Measurements from ENCODE around the gene BCL11B. TPM values are rescaled to one million over a fixed set of nuclear protein-coding genes. Genes with fewer than 3 reads are reported as not detected.

Gene BCL11B
- total RNA-seq, 4 donors from 2014 or later = 7.7 to 10.2 (median 10.0) TPM

DNA sequence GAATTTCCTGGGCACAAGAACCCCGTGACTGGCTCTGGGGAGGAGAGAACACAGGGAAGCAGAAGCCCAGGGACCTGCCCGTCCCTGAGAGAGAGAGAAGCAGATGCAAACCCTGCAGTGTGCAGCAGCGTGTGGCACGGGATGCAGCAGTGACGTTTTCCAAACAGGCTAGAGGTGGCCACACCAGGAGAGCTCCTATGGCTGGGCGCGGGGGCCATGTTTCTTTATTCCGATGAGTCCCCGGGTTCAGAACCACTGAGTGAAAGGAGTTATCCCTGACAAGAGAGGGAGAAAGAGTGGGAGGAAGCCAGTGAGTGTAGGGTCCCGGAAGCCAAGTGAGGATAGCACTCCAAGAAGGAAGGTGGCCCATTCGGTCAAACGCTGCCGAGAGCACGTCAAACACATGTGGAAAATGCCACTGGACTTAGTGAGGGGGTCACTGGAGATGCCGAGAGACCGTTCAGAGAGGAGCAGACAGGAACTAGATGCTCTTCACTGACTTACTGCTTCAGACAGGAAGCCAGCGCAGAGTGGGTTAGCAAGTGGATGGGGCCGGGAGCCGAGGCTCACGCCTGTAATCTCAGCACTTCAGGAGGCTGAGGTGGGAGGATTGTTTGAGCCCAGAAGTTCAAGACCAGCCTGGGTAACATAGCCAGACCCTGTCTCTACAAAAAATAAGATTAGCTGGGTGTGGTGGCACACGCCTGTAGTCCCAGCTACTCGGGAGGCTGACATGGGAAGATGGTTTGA is 123.0 kb downstream of the BCL11B start:
- H3K9me3 ChIP-seq = no peaks in the 10 kb centered on the region
- TF ChIP-seq, protein P1, sequence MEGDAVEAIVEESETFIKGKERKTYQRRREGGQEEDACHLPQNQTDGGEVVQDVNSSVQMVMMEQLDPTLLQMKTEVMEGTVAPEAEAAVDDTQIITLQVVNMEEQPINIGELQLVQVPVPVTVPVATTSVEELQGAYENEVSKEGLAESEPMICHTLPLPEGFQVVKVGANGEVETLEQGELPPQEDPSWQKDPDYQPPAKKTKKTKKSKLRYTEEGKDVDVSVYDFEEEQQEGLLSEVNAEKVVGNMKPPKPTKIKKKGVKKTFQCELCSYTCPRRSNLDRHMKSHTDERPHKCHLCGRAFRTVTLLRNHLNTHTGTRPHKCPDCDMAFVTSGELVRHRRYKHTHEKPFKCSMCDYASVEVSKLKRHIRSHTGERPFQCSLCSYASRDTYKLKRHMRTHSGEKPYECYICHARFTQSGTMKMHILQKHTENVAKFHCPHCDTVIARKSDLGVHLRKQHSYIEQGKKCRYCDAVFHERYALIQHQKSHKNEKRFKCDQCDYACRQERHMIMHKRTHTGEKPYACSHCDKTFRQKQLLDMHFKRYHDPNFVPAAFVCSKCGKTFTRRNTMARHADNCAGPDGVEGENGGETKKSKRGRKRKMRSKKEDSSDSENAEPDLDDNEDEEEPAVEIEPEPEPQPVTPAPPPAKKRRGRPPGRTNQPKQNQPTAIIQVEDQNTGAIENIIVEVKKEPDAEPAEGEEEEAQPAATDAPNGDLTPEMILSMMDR (IDR thresholded peaks at IDR 0.05) = no peak
- TF ChIP-seq POLR2A (IDR thresholded peaks at IDR 0.05) = no peak
- no peak overlapping the region for H3K27ac ChIP-seq
- H3K27me3 ChIP-seq = no peaks in the 10 kb centered on the region
- H3K4me3 ChIP-seq = no peak overlapping the region
- DNase-seq = peak in 1 of 3 donors; percentile 28
- no peaks in the 10 kb centered on the region for H3K36me3 ChIP-seq
- no peaks in the 10 kb centered on the region for H3K4me1 ChIP-seq

DNA sequence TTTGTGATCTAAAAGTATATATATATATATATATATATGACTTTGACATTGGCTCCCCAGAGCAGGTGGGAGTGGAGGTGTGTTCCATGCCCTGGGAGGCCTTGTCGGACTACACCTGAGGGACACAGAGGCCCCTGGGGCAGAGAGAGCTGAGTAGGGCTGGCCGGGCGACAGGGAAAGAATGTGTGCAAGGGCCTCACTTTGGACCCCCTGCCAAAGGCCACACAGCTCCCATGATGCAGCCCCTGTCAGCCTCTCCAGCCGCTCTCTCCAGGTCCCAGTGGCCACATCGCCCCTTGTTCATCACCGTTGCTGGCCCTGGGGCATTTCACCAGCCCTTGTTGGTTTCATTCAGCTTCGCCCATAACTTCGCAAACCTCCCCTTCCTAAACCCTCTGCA is 123.9 kb downstream of the BCL11B start:
- TF ChIP-seq, protein P1 (IDR thresholded peaks at IDR 0.05) = no peak
- TF ChIP-seq POLR2A (IDR thresholded peaks at IDR 0.05) = no peak
- no peaks in the 10 kb centered on the region for H3K36me3 ChIP-seq
- no peak overlapping the region for H3K27ac ChIP-seq
- DNase-seq = peak in 1 of 3 donors; percentile 34
- no peaks in the 10 kb centered on the region for H3K9me3 ChIP-seq
- no peaks in the 10 kb centered on the region for H3K4me1 ChIP-seq
- no peaks in the 10 kb centered on the region for H3K27me3 ChIP-seq
- H3K4me3 ChIP-seq = no peak overlapping the region

DNA sequence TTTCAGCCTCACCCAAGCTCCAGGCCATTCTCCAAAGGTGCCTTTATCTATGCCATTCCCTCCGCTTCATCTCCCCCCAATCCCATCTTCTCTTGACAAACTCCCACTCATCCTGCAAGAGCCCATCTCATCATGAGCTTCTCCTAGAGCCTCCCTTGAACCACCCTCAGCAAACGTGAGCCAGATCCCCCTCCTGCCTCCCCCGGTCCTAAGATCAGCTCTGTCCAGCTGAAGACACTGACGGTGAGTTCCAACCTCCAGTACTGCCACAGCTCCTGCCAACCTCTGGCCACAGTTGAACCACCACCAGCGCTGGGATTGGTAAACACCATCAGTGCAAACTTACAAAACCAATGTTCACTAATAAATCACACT is 124.6 kb downstream of the BCL11B start:
- DNase-seq = peak in 1 of 3 donors; percentile 15
- Histone ChIP-seq H3K4me3 (no peak overlapping the region), H3K27me3 (no peaks in the 10 kb centered on the region), H3K9me3 (no peaks in the 10 kb centered on the region), H3K4me1 (no peaks in the 10 kb centered on the region), H3K27ac (no peak overlapping the region), H3K36me3 (no peaks in the 10 kb centered on the region)
- no peak for TF ChIP-seq POLR2A (IDR thresholded peaks at IDR 0.05)
- TF ChIP-seq, protein P1 (IDR thresholded peaks at IDR 0.05) = no peak

DNA sequence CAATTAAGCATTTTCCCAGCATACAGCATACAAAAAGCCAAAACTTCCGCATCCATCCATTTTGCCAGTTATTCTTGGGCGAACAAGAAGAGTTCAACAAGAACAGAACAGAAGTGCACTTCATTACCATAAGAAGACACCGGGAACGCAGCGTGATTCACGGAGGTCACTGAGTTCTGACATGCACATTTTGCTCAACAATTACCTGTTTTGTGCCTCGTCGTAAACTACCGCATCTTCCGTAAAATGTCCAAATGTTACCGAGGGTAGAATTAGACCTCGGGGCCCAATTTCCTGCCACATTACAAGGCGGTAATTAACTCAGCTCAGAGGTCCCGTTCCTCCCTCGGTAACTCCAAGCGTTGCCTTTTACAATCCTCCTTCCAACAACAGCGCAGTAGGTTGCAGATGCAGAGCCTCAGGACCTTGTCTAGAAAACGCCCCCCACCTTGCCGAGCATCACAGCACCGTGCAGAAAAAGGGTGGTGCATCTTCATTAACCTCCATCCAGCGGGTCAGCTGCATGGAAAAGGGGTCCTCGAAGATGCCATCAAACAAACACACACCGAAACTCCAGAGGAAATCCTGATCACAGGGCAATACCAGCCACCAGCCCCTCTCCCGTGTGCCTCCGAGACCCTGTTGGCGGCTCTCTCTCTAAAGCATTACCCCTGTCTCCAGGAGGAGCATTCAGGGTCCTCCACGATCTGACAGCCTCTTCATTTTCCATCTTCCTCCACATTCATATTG is 125.2 kb downstream of the BCL11B start:
- TF ChIP-seq, protein P1 (IDR thresholded peaks at IDR 0.05) = no peak
- TF ChIP-seq POLR2A (IDR thresholded peaks at IDR 0.05) = no peak
- Histone ChIP-seq H3K36me3 (no peaks in the 10 kb centered on the region), H3K9me3 (no peaks in the 10 kb centered on the region), H3K27me3 (no peaks in the 10 kb centered on the region), H3K4me1 (no peaks in the 10 kb centered on the region), H3K4me3 (no peak overlapping the region), H3K27ac (no peak overlapping the region)
- DNase-seq = peak in 1 of 3 donors; percentile 24

DNA sequence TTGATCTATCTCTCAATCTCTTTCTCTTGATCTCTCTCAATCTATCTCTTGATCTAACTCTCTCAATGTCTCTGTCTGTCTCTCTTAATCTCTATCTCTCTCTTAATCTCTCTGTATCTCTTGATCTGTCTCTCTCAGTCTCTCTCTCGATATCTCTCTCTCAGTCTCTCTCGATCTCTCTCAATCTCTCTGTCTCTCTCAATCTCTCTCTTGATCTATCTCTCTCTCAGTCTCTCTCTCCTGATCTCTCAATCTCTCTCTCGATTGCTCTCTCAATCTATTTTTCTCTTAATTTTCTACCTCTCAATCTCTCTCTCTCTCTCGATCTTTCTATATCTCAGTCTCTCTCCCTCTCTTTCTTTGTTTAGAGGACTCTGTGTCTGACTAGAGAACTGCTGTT is 126.7 kb downstream of the BCL11B start:
- no peak for TF ChIP-seq POLR2A (IDR thresholded peaks at IDR 0.05)
- TF ChIP-seq, protein P1 (IDR thresholded peaks at IDR 0.05) = no peak
- H3K27me3 ChIP-seq = no peaks in the 10 kb centered on the region
- H3K4me1 ChIP-seq = no peaks in the 10 kb centered on the region
- no peak overlapping the region for H3K27ac ChIP-seq
- no peaks in the 10 kb centered on the region for H3K9me3 ChIP-seq
- no peak overlapping the region for H3K4me3 ChIP-seq
- no peak for DNase-seq
- H3K36me3 ChIP-seq = no peaks in the 10 kb centered on the region

Measured in Peyer's patch (tissue), 4 donors.